HG03045 (cell line): ENCODE measurements around the gene CYSRT1.

ENCODE experiments used
- ATAC-seq: cut with Tn5 transposase; IDR thresholded peaks from one replicate; pipeline ENCODE4 v1.9.1; 2021; ENCODE audit warnings: mild to moderate bottlenecking, moderate library complexity; ENCODE audit not compliant: unreplicated experiment

The CYSRT1 gene

DNA sequence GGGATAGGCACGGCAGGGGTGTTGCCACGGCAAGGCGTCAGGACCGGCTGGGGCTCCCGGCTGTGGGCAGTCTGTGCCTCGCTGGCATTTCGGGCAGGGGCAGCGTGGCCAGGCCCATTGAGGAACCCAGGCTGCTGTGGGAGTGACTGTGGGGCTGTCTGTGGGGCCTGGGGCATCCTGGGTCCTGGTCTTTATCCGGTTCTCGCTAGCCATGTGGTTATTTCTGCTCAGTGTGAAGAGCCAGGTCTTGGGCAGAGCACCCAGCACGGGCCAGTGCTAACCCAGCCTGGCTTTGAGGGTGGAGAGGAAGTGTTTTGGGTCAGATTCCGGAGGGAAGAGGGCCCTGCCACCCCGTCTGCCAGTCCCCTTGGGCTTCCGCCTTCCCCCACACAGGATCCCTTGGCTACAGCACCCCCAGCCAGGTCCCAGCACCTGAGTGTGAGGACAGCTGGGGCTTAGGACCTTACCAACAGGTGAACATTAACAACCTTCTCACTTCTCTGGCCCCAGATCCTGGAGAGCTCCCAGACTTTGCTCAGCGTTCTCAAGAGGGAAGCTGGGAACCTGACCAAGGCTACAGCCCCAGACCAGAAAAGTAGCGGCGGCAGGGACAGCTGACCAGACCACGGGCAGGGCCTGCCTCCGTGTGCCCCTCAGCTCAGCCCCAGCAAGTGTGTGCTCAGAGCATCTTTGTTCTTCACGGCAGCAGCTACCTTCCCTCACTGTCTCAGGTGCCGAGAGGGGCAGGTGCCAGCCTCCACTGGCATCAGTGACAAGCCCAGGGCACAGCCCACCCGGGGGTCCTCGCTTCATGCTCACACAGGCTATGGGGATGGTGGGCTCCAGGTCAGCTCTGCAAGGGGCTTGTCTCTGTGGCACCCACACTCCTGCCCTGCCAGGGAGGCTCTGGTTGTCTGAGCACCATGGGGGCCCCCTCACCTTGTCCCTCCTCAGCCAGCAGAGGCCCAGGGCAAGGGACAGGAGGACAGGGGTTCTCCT, 35.4 kb upstream of the CYSRT1 start:
- no peak for ATAC-seq

DNA sequence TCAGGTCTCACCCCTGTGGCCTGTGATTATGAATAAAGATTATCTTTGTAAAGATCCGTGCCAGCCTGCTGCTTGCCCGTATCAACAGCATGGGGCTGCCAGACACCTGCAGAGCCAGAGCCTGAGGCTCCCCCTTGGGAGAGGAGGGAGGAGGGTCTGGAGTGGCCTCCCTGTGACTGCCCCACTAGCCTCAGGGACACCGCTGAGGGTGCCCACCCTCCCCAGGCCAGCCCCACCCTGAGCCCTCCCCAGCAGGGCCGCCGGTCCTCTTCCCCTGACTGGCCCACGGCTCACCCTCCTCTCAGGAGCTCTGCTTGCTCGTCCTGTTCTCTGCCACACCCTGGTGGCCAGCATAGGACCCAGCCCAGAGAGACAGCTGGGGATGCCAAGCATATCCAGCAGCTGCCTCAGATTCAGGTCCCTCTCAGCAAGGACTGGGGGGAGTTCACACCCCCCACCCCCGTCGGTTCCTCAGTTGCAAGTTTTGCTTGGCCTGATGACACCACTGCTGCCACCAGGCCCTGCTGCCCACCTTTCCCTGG, 34.6 kb upstream of the CYSRT1 start:
- no peak for ATAC-seq

DNA sequence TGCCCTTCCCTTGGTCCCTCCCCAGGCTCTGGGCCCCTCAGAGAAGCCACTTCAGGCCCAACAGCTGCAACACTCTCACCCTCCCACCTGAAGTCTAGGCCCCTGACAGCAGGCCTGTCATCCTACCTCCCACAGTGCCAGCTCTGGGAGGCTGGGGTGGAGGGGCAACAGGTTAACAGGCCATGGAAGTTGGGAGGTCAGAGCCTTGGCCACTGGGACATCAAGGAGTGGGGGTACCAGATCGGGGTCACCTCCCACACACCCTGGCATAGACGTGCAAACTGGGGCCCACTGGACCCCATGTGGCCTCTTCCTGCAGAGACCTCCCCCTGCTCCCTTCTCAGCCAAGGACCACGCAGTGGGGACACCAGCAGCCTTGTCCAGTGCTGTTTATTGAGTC, 33.7 kb upstream of the CYSRT1 start:
- no peak for ATAC-seq

DNA sequence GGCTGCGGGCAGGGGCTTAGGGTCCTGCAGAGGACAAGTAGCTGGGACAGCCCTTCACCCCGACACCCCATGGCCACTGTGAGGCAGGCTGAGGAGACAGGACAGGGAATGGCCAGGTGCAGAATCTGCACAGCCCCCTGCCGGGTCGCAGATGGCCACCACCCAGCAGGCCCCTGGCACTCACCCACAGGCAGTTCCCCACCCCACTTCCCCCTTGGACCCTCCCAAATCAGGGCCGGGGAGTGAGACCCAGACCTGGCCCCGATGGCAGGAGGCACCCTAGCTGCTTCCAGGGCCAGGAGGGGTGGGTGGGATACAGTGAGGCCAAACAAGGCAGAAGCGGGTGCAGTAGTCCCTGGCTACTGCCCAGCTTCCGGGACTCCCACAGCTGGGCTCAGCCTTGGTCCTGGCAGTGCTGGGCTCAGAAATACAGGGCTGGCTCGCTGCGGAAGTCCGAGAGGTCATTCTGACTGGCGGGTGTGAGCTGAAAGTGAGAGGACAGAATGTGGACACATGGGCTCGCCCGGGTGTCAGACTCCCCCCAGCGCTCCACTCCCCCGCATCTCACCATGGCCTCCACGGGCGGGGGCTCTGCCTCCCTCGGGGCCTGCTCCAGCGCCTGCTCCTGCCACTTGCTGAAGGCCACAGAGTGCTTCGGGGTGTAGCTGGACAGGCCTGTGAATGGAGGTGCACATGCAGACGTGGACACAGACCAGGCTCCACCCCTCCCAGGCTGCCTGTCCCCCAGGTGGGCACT, 33.1 kb upstream of the CYSRT1 start:
- ATAC-seq = no peak

DNA sequence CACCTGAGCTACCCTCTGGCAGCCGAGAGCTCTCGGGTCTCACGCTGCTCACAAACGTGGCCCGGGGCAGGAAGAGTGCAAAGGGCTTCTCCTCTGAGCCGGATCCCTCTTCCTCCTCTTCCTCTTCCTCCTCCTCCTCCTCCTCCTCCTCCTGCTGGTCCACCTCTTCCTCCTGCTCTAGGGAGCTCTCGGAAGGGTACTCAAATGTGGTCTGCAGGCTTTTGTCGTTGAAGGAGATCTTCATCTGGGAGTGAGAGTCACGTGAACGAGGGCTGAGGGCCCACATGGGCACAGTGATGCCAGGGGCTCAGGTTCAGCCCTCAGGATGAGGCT, 32.6 kb upstream of the CYSRT1 start:
- ATAC-seq = no peak

DNA sequence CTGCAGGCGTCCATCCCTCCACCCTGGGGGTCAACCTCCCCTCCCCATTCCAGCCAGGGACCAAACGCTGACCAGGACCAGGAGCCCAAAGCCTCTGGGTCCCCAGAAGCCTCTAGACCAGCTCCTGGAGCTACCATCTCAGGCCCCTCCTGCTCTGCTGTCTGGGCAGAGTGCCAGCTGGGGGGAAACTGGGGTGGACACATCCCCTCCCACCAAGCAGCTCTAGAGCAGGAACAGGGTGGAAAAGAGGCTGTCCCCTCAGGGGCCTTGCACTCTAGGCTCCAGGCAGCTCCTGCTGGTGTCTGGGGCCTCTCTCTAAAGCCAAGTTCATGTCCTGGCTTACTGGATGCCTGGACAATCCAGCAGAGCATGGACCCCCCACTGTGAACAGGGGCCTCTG, 32.1 kb upstream of the CYSRT1 start:
- ATAC-seq = no peak

DNA sequence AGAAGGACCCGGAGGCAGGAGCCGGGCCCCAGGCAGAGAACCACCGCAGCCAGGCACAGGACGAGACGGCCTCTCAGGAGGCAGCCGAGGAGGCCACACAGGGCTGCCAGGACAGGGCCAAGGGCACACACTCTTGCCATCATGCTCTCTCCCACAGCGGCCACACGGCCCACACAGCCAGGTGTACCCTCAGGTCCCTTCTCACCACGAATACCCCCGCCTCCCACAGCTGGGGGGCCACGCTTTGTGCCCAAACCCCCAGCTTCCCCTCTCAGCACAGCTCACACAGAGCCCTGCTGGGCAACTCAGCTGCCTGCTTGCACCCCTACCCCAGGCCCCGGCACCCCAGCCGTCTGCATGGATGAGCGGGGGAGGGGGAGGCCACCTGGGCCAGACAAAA, 31.2 kb upstream of the CYSRT1 start:
- no peak for ATAC-seq

DNA sequence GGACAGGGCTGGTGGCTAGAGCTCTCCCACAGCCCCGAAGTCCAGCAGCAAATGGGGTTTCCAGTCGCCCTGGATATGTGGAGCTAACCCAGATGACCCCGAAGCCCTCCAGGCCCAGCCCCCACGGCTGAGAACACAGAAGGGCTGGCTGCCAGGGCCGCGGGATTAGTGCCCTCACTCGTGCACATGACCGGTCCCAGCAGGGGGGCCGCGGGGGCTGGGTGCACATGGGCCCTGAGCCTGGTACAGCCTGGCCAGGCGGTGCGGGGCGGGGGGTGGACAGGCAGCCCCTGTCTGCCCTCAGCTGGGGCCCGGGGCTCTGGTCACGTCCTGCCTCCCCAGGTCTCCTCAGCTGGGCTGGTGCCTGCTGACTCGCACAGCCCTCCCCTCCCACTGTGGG, 30.6 kb upstream of the CYSRT1 start:
- no peak for ATAC-seq

DNA sequence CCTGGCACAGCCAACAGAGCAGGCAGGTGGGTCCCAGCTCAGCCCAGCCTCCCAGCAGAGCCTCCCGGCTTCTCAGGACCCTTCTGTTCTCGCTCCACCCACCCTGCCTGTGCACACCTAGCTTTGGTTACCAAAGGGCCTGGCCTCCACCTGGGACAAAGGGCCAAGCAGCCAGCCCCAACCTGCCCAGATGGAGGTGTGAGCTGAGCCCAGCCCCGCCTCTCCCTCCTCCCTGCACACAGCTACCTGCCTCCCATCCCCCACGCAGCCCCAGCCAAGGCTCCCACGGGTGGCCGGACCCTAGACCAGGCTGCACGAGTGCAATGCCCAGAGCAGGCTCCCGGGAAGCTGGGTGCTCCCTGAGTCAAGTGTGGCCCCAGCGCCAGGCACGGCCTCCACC, 30.1 kb upstream of the CYSRT1 start:
- no peak for ATAC-seq

DNA sequence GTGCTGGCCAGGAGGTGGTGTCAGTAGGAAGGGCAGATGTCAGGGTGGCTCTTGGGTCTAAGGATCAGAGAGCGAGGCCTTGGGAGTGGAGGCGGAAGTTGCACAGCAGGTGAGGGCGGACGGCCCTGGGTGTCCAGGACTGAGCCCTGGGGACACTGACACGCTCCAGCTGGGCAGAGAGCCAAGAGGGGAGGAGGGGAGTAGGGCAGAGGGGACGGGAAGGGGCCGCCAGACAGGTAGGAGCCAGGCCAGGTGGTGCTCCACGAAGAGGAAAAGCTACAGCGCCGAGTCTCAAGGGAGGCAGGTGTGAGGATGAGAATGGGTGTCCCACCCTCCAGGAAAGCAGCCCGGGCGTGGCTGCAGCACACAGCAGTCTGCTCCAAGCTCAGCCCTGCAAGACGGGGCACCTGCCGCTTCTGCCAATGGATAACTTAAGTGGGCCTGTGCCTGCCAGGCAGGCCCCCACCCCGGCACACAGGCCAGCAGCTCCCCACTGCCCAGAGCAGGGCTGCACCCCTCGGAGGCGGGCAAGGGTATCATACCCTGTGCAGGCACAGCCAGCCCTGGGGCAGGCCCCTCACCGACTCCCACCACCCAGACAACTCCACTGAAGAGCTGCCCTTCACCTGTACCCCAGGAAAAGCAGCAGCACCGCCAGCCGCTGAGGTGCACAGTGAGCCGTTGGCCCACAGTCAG, 29.3 kb upstream of the CYSRT1 start:
- no peak for ATAC-seq

DNA sequence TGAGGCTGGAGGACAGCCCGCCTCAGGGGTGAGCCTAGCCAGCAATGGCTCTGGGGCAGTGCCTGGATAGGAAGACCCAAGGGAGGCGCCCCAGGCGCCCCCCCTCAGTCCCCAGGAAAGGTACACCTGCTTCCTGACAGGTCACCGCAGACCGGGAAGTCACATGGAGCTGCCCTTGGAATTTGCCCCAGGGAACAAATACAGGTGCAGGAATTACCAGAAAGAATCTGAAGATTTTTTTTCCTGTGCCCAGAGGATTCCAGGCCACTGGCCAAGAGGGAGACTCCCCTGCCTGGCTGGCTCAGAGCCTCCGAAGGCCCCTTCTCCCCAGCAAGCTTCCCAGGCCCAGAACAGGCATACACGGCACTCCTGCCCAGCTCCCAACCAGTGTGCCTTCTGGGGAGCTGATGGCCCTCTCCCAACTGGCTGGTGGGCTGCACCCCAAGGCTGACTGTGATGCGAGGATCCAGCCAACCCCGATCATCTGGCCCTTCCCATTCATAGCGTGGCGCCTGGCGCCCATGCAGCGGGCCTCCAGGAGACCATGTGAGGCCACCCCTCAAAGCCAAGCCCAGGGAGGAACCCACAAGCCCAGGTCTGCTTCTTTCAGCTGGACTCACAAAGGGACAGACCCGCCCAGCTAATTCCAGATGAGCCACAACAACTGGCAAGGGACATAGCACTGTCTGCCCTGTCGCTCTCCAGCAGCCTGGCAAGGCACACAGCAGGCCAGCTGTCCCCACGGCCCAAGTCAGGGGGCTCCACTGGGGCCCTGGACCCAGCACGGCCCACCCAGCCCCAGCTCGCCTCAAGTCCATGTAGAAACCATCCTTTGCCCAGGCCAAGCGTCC, 26.7 kb upstream of the CYSRT1 start:
- no peak for ATAC-seq

DNA sequence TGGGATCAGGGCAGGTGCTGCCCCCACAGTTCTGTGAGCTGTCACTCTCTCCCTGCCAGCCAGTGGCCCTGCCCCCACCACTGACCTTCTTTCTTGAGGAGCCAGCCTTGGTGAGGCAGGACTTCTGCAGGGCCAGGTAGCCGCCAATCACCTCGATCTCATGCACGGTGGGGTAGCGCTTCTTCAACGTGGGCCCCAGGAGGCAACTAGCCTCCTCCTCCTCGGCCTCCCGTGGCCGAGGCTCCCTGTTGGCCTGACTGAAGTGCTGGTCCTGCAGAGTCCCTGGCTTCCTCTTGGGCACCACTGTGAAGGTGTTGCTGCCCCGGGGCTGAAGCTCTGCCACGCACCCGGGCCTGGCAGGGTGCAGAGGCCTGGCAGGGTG, 26.1 kb upstream of the CYSRT1 start:
- no peak for ATAC-seq

DNA sequence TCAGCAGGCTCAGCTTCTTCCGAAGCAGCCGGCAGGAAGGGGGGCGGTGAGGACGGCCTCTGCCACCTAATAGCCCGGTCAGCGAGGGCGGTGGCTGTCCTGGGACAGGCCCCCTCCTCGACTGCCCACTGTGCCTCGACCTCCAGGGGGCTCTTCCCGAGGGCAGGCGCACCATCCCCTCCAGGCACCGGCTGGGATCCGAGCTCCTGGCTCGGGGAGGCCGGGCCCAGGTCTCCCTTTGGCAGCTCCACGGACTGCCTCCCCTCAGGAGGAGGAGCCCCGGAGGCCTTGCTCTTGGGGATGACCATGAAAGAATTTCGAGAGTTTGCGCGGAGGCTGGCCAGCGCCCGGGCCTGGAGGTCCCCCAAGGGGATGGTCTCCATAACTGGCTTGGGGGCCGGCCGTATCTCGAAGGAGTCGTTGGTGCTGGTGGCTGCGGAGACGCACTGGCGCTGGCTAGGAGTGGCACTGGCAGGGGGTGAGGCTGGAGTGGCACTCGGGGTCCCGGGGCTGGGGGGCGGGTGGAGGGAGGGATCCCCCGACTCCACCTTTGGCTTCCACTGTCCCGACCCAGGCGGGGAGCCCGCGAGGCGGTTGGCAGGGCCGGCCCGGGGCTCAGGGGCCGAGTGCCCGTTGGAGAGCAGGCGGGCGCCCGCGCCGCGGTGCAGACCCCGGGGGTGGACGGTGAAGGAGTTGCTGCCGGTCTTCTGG, 25.4 kb upstream of the CYSRT1 start:
- no peak for ATAC-seq

DNA sequence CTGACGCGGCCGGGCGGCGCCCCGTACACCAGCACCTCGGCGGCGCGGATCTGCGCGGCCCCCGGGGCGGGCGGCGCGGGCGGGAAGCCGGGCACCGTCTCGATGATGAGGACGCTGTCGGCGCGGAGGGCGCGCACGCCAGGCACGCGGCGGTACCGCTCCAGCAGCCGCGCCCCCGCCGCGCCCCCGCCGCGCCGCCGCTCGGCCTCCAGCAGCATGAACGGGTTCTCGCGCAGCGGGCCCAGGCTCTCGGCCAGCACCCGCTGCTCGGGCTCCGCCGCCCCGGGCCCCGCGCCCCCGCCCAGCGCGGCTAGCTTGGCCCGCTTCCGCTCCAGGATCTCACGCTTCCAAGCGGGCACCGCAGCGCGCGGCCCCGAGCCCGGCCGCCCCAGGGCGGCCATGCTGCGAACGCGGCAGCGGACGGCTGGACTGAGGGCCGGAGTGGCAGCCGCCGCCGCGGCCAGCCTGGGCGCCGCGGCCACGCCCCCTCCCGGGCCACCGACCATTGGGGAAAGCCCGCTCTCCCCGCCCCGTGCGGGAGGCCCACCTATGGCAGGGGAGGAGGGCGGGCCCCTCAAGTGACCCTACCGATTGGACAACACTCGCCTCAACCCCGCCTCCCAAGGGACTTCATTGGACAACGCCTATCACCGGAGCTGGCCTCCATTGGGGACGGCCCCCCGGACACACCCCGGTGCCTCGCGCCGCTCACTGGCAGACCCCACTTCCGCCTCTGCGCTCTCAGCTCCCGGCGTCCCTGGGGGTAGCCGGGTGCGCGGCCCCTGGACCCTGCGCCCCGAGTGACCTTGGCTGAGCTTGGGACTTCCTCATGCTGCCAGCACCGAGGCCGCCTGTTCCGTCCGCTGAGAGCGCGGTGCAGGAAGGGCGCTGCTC, 24.4 kb upstream of the CYSRT1 start, which contains the start of gene TPRN:
Gene TPRN (minus strand): TSS at position 431 of the 894 bp plus-strand sequence. CDS start 30 bp downstream, at position 401.
- ATAC-seq = peak; percentile 83

DNA sequence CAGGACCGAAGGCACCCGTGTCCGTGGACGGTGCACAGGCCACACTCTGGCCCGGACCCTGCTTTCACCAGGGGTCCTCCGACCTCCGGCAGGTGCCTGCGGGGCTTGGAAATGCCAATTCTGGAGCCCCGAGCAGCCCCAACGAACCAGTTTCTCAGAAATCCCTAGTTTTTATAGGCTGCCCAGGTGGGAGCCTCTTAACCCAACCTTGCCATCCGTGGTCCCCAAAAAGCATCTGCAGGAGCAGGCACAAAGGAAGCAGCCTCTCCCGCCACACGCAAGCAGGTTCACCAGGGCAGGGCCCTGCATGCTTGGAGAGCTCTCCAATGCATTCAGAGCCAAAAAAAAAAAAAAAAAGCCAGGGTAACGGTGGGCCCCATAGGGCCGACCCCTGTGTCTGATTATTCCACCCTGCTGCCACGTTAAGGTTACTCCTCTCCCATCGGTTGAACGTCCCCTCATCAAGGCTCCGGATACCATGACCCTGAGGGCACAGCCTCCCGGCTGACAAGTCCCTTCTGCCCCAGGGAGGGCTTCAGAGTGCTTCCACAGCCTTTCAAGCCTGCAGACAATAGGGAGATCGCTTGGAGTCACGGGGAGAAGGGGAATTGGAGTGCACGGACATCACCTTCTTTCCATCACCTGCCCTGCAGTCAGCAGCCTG, 23.6 kb upstream of the CYSRT1 start:
- ATAC-seq = no peak

DNA sequence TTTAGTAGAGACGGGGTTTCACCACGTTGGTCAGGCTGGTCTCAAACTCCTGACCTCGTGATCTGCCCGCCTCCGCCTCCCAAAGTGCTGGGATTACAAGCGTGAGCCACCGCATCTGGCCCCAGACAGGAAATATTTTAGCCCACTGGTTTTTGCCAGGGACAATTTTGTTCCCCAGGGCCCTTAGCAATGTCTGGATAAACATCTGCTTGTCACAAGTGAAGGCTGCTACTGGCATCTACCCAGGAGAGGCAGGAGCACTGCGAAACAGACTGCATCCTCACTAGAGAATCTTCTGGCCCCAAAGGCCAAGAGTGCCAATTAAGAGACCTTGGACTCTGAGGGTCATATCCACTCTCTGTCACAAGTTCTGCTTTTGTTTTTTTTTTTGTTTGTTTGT, 22.0 kb upstream of the CYSRT1 start:
- ATAC-seq = no peak

DNA sequence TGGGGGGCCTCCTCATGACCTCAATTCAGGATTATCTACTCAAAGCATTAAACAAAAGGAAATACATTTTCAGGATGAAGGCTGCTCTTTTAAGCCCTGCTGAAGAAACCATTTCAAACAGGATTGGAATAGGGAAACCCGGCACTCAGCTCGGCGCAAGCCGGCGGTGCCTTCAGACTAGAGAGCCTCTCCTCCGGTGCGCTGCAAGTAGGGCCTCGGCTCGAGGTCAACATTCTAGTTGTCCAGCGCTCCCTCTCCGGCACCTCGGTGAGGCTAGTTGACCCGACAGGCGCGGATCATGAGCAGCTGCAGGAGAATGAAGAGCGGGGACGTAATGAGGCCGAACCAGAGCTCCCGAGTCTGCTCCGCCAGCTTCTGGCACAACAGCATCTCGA, 20.2 kb upstream of the CYSRT1 start:
- ATAC-seq = no peak
